Ecto neural progenitor cell (in vitro differentiated cells): ENCODE data around the gene TNNC1.

ENCODE experiments used
- DNase-seq: peaks from one replicate; pipeline ENCODE4 v3.0.0-alpha.2; 2018; ENCODE audit warnings: low spot score

The TNNC1 gene

GRCh38 chr3:52432225-52432624 is 21.6 kb downstream of the TNNC1 start:
- no peak for DNase-seq

GRCh38 chr3:52431459-52432223 is 22.2 kb downstream of the TNNC1 start:
- DNase-seq, result no peak

GRCh38 chr3:52430416-52430810 is 23.4 kb downstream of the TNNC1 start:
- DNase-seq, result no peak

- DNase-seq, result no peak
These were observed 23.9 kb downstream of the TNNC1 start for GRCh38 chr3:52429779-52430415.

- DNase-seq, result no peak
These were observed 24.8 kb downstream of the TNNC1 start for GRCh38 chr3:52429031-52429430.

- DNase-seq, result no peak
These were observed 25.5 kb downstream of the TNNC1 start for GRCh38 chr3:52428151-52429005.

- DNase-seq, result no peak
These were observed 30.7 kb downstream of the TNNC1 start for GRCh38 chr3:52423173-52423572.

- no peak for DNase-seq
These were observed 31.2 kb downstream of the TNNC1 start for GRCh38 chr3:52422669-52423068.

- no peak for DNase-seq
These were observed 33.5 kb downstream of the TNNC1 start for GRCh38 chr3:52420388-52420787.

GRCh38 chr3:52415800-52416199 is 38.0 kb downstream of the TNNC1 start:
- DNase-seq, result no peak

- no peak for DNase-seq
These were observed 45.4 kb downstream of the TNNC1 start for GRCh38 chr3:52408466-52408865.

- no peak for DNase-seq
These were observed 46.1 kb downstream of the TNNC1 start for GRCh38 chr3:52407779-52408178.

- no peak for DNase-seq
These were observed 46.9 kb downstream of the TNNC1 start for GRCh38 chr3:52406791-52407510.

GRCh38 chr3:52406231-52406661 is 47.6 kb downstream of the TNNC1 start:
- no peak for DNase-seq

- no peak for DNase-seq
These were observed 48.2 kb downstream of the TNNC1 start for GRCh38 chr3:52405601-52406110.

GRCh38 chr3:52405066-52405465 is 48.8 kb downstream of the TNNC1 start:
- DNase-seq, result no peak

- DNase-seq, result no peak
These were observed 49.5 kb downstream of the TNNC1 start for GRCh38 chr3:52404391-52404790.

- DNase-seq, result no peak
These were observed 49.9 kb downstream of the TNNC1 start for GRCh38 chr3:52403955-52404354.

GRCh38 chr3:52403271-52403841 is 50.5 kb downstream of the TNNC1 start:
- DNase-seq, result no peak

GRCh38 chr3:52402706-52403270 is 51.1 kb downstream of the TNNC1 start:
- DNase-seq, result no peak

- DNase-seq, result no peak
These were observed 51.7 kb downstream of the TNNC1 start for GRCh38 chr3:52402101-52402521.
